Endothelial cell of umbilical vein (primary cell): Measurements from ENCODE around the gene SEL1L2.

Experiments used
- CTCF ChIP-seq, 2 donors: IDR thresholded peaks; 1 replicate in 1 of 2; 2 replicates in 1 of 2; pipeline ENCODE4 v1.5.1; 2011; ENCODE audit warnings: low read length in 2 of 2, mild to moderate bottlenecking in 2 of 2, moderate library complexity in 2 of 2, control low read depth in 1 of 2, inconsistent platforms in 1 of 2, low read depth in 1 of 2; ENCODE audit not compliant: insufficient read depth in 1 of 2; ENCODE audit errors: extremely low read depth in 1 of 2
- EZH2 ChIP-seq: IDR thresholded peaks from 2 replicates; pipeline ENCODE4 v1.6.1; 2012; ENCODE audit warnings: borderline replicate concordance, low read depth, mild to moderate bottlenecking, moderate library complexity, low read length, inconsistent platforms; ENCODE audit not compliant: severe bottlenecking
- JUN ChIP-seq: IDR thresholded peaks from 2 replicates; pipeline ENCODE4 v1.6.1; 2011; ENCODE audit warnings: borderline replicate concordance, low read depth; ENCODE audit not compliant: insufficient read length, insufficient read depth
- MAX ChIP-seq: IDR thresholded peaks from 2 replicates; pipeline ENCODE4 v1.6.1; 2011; ENCODE audit not compliant: insufficient read depth, insufficient read length
- POLR2A ChIP-seq: IDR thresholded peaks from 2 replicates; pipeline ENCODE4 v1.6.1; 2012; ENCODE audit warnings: low read depth, mild to moderate bottlenecking, control low read depth, low read length
- POLR2AphosphoS5 ChIP-seq: IDR thresholded peaks from 2 replicates; pipeline ENCODE4 v1.6.1; 2012; ENCODE audit warnings: low read depth, mild to moderate bottlenecking, control low read depth, low read length, moderate library complexity; ENCODE audit not compliant: insufficient read depth

GRCh38 chr20:13868331-13868730 is 122.1 kb downstream of the SEL1L2 start:
- TF ChIP-seq JUN (no peak), POLR2AphosphoS5 (no peak), MAX (no peak), CTCF (IDR thresholded peaks at IDR 0.05; ENCODE audit: extremely low read depth in 1 of 2, insufficient read depth in 1 of 2, low read depth in 1 of 2, low read length in 2 of 2) (no peak), POLR2A (no peak), EZH2 (no peak)
